ENCODE data around the gene SLC46A1.
"Not testable (repeated sequence)": the region's sequence is repeated elsewhere in the genome, so short reads cannot be mapped to it uniquely, and the experiment has no call there.

The SLC46A1 gene

DNA sequence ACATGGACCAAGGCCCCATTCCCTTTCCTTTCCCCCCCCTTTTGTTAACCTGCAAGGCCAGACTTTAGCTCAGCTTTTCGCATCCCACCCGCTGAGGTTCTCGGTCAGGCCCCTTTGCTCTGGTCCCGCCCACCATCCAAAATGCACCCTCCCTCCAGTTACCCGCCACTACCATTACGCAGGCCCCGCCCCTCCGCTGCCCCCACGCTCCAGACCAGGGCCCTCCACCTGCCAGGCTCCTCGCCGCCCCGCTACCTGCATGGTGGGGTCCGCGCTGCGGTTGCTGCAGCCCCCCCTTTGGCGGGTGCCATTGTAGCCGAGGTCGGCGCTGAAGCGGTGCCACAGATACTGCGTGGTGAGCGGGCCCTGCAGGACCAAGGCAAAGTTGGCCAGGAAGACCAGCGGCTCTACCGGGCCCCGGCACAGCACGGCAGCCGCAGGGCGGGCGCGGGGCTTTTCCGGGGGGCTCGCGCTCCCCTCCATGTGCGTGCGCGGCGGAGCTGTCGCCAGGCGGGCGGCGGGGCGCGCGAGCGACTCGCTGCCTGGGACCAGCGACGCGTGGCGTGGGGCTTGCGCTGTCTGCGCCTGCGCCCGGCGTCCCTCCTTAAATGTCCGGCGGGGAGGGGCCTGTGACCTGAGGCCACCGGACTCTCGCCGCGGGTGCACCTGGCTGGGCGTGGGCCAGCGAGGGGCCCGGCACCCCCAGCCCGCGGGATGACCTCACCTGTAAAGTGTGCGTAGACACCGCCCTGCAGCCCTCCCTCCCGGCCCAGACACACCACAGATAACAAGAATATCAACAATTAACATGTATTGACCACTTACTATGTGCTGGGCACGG lies at the start of gene SLC46A1:
TSS of gene SLC46A1 (minus strand) at position 581 of the 841 bp plus-strand sequence. CDS start at position 483, 98 bp downstream.
- peaks cover 10 to 13% of the 10 kb centered on the region in 2 donors for H3K4me1 ChIP-seq (ENCODE audit: control insufficient read depth in 1 of 2, insufficient read depth in 2 of 2, low read length in 2 of 2)
- H3K4me3 ChIP-seq (ENCODE audit: low read depth in 1 of 2, low read length in 2 of 2), result peak within 1 kb of the TSS; percentile 68 to 92
- no peaks in the 10 kb centered on the region for H3K27me3 ChIP-seq (ENCODE audit: low read depth, low read length)
- H3K9me3 ChIP-seq (ENCODE audit: control insufficient read depth in 1 of 2, low read length in 2 of 2), result no peaks in the 10 kb centered on the region
- H3K36me3 ChIP-seq (ENCODE audit: control insufficient read depth in 1 of 2, insufficient read depth in 2 of 2, low read length in 2 of 2), result no peaks in the 10 kb centered on the region
- H3K27ac ChIP-seq (ENCODE audit: low read length), result peak within 1 kb of the TSS; percentile 56

DNA sequence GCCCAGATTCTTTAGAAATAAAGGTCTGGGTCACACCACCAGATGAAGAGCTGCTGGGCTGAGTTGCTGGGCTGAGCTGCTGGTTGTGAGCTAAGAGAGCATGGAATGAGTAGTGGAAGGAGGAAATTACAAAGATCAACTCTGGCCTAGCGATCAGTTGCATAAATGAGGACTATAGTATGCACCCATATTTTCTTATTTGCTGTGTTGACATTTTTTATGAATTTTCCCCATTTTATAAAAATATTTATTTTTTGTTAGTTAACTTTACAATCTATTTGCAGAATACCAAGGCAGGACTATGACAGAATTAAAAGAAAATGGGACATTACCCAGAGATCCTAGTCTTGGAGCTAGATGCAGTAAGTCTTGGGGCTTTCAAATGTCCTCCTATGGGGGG lies 43.8 kb upstream of the SLC46A1 start:
- no peaks in the 10 kb centered on the region for H3K36me3 ChIP-seq (ENCODE audit: control insufficient read depth in 1 of 2, insufficient read depth in 2 of 2, low read length in 2 of 2)
- H3K27me3 ChIP-seq (ENCODE audit: low read depth, low read length), result no peaks in the 10 kb centered on the region
- H3K4me3 ChIP-seq (ENCODE audit: low read depth in 1 of 2, low read length in 2 of 2), result no peak overlapping the region
- no peaks in the 10 kb centered on the region for H3K4me1 ChIP-seq (ENCODE audit: control insufficient read depth in 1 of 2, insufficient read depth in 2 of 2, low read length in 2 of 2)
- no peak overlapping the region for H3K27ac ChIP-seq (ENCODE audit: low read length)
- peaks cover 0 to 3% of the 10 kb centered on the region in 2 donors for H3K9me3 ChIP-seq (ENCODE audit: control insufficient read depth in 1 of 2, low read length in 2 of 2)

DNA sequence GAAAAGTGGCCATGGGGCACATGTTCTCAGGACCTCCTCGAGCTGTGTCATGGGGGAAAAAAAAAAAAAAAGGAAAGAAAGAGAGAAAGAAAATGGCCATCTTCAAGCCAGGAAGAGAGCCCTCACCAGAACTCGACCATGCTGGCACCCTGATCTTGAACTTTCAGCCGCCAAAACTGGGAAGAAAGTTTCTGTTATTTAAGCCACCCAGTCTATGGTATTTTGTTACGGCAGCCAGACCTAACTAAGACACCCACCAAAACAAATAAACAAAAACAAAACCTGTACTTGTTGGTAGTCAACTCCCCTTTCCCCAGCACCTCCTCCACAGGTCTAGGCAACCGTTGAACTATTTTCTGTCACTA lies 41.4 kb upstream of the SLC46A1 start:
- H3K27ac ChIP-seq (ENCODE audit: low read length), result no peak overlapping the region
- no peaks in the 10 kb centered on the region for H3K36me3 ChIP-seq (ENCODE audit: control insufficient read depth in 1 of 2, insufficient read depth in 2 of 2, low read length in 2 of 2)
- peaks cover 0 to 3% of the 10 kb centered on the region in 2 donors for H3K9me3 ChIP-seq (ENCODE audit: control insufficient read depth in 1 of 2, low read length in 2 of 2)
- H3K4me1 ChIP-seq (ENCODE audit: control insufficient read depth in 1 of 2, insufficient read depth in 2 of 2, low read length in 2 of 2), result no peaks in the 10 kb centered on the region
- no peaks in the 10 kb centered on the region for H3K27me3 ChIP-seq (ENCODE audit: low read depth, low read length)
- no peak overlapping the region for H3K4me3 ChIP-seq (ENCODE audit: low read depth in 1 of 2, low read length in 2 of 2)

DNA sequence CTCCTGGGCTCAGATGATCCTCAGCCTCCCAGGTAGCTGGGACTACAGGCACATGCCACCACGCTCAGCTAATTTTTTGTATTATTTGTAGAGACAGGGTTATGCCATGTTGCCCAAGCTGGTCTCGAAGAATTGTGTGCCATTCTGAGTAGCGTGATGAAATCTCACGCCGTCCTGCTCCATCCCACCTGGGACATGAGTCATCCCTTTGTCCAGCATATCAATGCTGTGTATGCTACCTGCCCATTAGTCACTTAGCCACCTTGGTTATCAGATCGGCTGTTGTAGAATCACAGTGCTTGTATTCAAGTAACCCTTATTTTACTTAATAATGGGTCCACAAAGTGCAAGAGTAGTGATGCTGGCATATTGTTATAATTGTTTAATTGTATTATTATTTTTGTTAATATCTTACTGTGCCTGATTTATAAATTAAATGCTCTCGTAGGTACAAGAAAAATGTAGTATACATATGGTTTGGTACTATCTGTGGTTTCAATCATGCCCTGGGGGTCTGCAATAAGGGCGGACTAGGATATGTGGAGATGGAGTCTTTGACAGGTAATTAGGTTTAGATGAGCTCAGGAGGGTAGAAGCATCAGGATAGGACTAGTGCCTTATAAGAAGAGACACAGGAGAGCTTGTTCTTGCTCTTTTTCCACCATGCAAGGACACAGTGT lies 40.8 kb upstream of the SLC46A1 start:
- no peaks in the 10 kb centered on the region for H3K27me3 ChIP-seq (ENCODE audit: low read depth, low read length)
- peaks cover 0 to 3% of the 10 kb centered on the region in 2 donors for H3K9me3 ChIP-seq (ENCODE audit: control insufficient read depth in 1 of 2, low read length in 2 of 2)

DNA sequence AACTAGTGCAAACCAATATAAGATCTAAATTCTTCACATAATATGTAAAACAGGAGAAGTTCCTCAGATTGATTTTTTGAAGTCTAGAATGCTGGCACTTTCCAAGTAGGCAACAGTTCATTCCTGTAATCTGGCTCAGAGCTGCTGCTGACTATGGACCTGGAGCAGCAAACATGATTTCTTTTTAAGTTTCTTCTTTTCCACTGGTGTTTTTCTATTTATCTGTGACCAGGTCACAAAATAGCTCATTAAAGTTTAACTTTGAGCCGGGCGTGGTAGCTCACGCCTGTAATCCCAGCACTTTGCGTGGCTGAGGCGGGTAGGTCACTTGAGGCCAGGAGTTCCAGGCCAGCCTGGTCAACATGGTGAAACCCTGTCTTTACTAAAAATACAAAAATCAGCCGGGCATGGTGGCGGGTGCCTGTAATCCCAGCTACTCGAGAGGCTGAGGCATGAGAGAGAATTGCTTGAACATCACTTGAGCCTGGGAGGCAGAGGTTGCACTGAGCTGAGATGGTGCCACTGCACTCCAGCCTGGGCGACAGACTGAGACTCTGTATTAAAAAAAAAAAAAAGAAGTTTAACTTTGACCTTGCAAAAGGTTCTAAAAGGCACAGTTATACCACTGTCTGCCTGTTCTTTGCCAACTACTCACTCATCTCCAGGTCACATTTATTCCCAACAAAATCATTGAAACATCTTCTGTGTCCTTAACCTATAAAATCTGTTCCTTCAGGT lies 38.1 kb upstream of the SLC46A1 start:
- Histone ChIP-seq H3K36me3 (ENCODE audit: control insufficient read depth in 1 of 2, insufficient read depth in 2 of 2, low read length in 2 of 2) (no peaks in the 10 kb centered on the region), H3K4me3 (ENCODE audit: low read depth in 1 of 2, low read length in 2 of 2) (no peak overlapping the region), H3K27me3 (ENCODE audit: low read depth, low read length) (no peaks in the 10 kb centered on the region), H3K4me1 (ENCODE audit: control insufficient read depth in 1 of 2, insufficient read depth in 2 of 2, low read length in 2 of 2) (no peaks in the 10 kb centered on the region), H3K9me3 (ENCODE audit: control insufficient read depth in 1 of 2, low read length in 2 of 2) (no peaks in the 10 kb centered on the region), H3K27ac (ENCODE audit: low read length) (no peak overlapping the region)

More for the DNA sequence above, 40.8 kb upstream of the SLC46A1 start:
- Histone ChIP-seq H3K4me1 (ENCODE audit: control insufficient read depth in 1 of 2, insufficient read depth in 2 of 2, low read length in 2 of 2) (no peaks in the 10 kb centered on the region), H3K27ac (ENCODE audit: low read length) (no peak overlapping the region), H3K4me3 (ENCODE audit: low read depth in 1 of 2, low read length in 2 of 2) (no peak overlapping the region), H3K36me3 (ENCODE audit: control insufficient read depth in 1 of 2, insufficient read depth in 2 of 2, low read length in 2 of 2) (no peaks in the 10 kb centered on the region)

DNA sequence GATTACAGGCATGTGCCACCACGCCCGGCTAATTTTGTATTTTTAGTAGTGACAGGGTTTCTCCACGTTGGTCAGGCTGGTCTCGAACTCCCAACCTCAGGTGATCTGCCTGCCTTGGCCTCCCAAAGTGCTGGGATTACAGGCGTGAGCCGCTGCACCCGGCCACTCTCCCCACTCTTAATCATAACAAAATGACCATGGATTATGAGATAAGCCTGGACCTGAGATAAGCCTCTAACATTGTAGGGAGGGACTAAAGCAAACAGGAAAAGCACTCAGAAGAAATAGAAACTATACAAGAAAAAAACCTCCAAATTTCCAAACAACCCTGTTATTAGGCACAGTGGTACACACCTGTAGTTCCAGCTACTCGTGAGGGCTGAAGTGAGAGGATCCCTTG lies 28.3 kb upstream of the SLC46A1 start:
- H3K36me3 ChIP-seq (ENCODE audit: control insufficient read depth in 1 of 2, insufficient read depth in 2 of 2, low read length in 2 of 2); H3K9me3 ChIP-seq (ENCODE audit: control insufficient read depth in 1 of 2, low read length in 2 of 2); H3K4me1 ChIP-seq (ENCODE audit: control insufficient read depth in 1 of 2, insufficient read depth in 2 of 2, low read length in 2 of 2); H3K27ac ChIP-seq (ENCODE audit: low read length); H3K27me3 ChIP-seq (ENCODE audit: low read depth, low read length); H3K4me3 ChIP-seq (ENCODE audit: low read depth in 1 of 2, low read length in 2 of 2): not testable (repeated sequence)

DNA sequence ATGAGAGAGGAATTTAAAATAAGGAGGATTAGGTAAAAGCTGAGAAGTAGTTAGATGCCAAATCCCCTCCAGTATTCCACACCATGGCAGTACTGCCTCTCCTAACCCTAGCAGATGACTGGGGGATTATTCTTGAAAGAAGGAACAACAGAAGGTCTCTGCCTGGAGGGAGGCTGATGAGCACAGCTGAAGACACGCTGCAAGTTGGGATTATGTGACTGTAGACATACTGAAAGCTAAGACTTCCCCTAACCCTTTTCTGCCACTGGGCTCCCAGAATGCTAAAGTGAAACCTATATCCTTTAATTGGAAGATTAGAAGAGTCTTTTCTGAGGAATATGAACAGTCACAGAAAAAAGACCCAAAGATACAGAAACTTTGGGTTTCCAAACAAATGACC lies 27.7 kb upstream of the SLC46A1 start:
- H3K36me3 ChIP-seq (ENCODE audit: control insufficient read depth in 1 of 2, insufficient read depth in 2 of 2, low read length in 2 of 2), result no peaks in the 10 kb centered on the region
- no peak overlapping the region for H3K27ac ChIP-seq (ENCODE audit: low read length)
- H3K4me1 ChIP-seq (ENCODE audit: control insufficient read depth in 1 of 2, insufficient read depth in 2 of 2, low read length in 2 of 2), result no peaks in the 10 kb centered on the region
- H3K4me3 ChIP-seq (ENCODE audit: low read depth in 1 of 2, low read length in 2 of 2), result no peak overlapping the region
- H3K9me3 ChIP-seq (ENCODE audit: control insufficient read depth in 1 of 2, low read length in 2 of 2), result no peaks in the 10 kb centered on the region
- H3K27me3 ChIP-seq (ENCODE audit: low read depth, low read length), result no peaks in the 10 kb centered on the region

DNA sequence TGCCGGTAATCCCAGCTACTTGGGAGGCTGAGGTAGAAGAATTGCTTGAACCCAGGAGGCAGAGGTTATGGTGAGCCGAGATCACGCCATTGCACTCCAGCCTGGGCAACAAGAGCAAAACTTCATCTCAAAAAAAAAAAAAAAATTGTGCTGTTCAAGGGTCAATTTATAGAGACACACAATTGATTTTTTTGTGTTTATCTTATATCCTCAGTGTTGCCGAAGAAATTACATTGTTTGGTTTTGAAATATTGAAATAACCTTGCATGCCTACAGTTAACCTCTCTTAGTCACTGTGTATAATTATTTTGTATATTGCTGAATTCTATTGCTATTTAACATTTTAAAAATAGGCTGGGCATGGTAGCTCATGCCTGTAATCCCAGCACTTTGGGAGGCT lies 22.0 kb upstream of the SLC46A1 start:
- not testable (repeated sequence) for H3K9me3 ChIP-seq (ENCODE audit: control insufficient read depth in 1 of 2, low read length in 2 of 2); H3K36me3 ChIP-seq (ENCODE audit: control insufficient read depth in 1 of 2, insufficient read depth in 2 of 2, low read length in 2 of 2); H3K4me3 ChIP-seq (ENCODE audit: low read depth in 1 of 2, low read length in 2 of 2); H3K4me1 ChIP-seq (ENCODE audit: control insufficient read depth in 1 of 2, insufficient read depth in 2 of 2, low read length in 2 of 2); H3K27me3 ChIP-seq (ENCODE audit: low read depth, low read length); H3K27ac ChIP-seq (ENCODE audit: low read length)

DNA sequence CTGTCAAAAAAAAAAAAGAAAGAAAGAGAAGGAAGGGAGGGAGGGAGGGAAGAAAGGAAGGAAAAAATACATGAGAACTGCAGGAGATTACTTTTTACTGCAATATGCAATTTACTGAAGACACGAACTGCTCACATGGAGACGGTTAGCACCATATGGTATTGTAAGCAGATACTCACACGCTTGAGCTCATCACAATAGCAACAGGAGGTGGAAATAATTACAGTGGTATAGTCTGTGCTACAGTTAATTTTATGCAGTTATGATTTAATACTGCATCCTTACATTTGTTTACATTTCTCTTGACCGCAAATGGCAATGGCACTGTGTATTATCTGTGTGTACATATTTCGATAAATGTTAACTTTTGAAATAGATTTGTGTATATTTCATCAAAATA lies 21.4 kb upstream of the SLC46A1 start:
- H3K9me3 ChIP-seq (ENCODE audit: control insufficient read depth in 1 of 2, low read length in 2 of 2), result no peaks in the 10 kb centered on the region
- no peaks in the 10 kb centered on the region for H3K36me3 ChIP-seq (ENCODE audit: control insufficient read depth in 1 of 2, insufficient read depth in 2 of 2, low read length in 2 of 2)
- H3K27ac ChIP-seq (ENCODE audit: low read length), result no peak overlapping the region
- no peaks in the 10 kb centered on the region for H3K27me3 ChIP-seq (ENCODE audit: low read depth, low read length)
- H3K4me3 ChIP-seq (ENCODE audit: low read depth in 1 of 2, low read length in 2 of 2), result no peak overlapping the region
- no peaks in the 10 kb centered on the region for H3K4me1 ChIP-seq (ENCODE audit: control insufficient read depth in 1 of 2, insufficient read depth in 2 of 2, low read length in 2 of 2)

DNA sequence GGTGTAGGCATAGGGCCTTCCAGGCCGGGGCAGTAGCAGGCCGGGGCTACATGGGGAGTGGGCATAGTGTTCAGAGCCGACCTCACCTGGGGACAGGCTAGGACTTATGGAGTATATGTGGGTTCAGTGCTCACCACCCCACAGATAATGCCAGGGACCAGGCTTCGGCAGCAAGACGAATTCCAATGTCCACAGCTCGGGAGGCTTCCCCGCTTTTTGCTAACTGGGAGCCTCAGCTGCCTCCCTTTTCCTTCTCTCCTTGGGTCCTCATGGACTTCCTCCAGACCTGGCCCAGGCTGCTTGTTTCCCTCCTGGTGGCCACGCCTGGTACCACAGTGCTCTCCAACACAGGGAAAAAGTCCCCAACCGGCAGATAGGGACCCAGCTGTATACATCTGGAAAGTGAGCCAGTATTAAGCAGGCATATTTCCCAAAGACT lies 20.1 kb upstream of the SLC46A1 start:
- H3K36me3 ChIP-seq (ENCODE audit: control insufficient read depth in 1 of 2, insufficient read depth in 2 of 2, low read length in 2 of 2), result no peaks in the 10 kb centered on the region
- no peaks in the 10 kb centered on the region for H3K9me3 ChIP-seq (ENCODE audit: control insufficient read depth in 1 of 2, low read length in 2 of 2)
- no peaks in the 10 kb centered on the region for H3K4me1 ChIP-seq (ENCODE audit: control insufficient read depth in 1 of 2, insufficient read depth in 2 of 2, low read length in 2 of 2)
- H3K27me3 ChIP-seq (ENCODE audit: low read depth, low read length), result no peaks in the 10 kb centered on the region
- no peak overlapping the region for H3K4me3 ChIP-seq (ENCODE audit: low read depth in 1 of 2, low read length in 2 of 2)
- H3K27ac ChIP-seq (ENCODE audit: low read length), result no peak overlapping the region

DNA sequence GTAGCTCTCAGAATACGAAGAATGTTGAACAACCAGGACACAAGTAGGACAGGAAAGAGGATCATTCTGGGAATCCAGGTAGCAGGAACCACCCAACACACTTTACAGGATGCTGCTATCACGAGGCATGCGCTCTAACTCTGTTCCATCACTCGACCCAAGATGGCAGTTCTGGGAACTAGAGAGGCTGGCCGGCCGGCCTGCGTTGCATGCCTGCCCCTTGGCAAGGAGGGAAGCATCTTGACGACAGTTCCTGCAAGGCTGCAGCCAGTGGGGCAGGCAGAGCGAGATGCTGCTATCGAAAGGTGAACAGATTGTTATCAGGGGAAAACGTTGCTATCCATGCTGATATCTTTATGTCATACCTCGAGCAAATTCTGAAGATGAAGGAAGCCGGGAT lies 19.2 kb upstream of the SLC46A1 start:
- H3K27me3 ChIP-seq (ENCODE audit: low read depth, low read length), result no peaks in the 10 kb centered on the region
- H3K27ac ChIP-seq (ENCODE audit: low read length), result no peak overlapping the region
- no peaks in the 10 kb centered on the region for H3K4me1 ChIP-seq (ENCODE audit: control insufficient read depth in 1 of 2, insufficient read depth in 2 of 2, low read length in 2 of 2)
- H3K4me3 ChIP-seq (ENCODE audit: low read depth in 1 of 2, low read length in 2 of 2), result no peak overlapping the region
- H3K36me3 ChIP-seq (ENCODE audit: control insufficient read depth in 1 of 2, insufficient read depth in 2 of 2, low read length in 2 of 2), result no peaks in the 10 kb centered on the region
- no peaks in the 10 kb centered on the region for H3K9me3 ChIP-seq (ENCODE audit: control insufficient read depth in 1 of 2, low read length in 2 of 2)
